Measurements from ENCODE around the gene TNS3.

DNA sequence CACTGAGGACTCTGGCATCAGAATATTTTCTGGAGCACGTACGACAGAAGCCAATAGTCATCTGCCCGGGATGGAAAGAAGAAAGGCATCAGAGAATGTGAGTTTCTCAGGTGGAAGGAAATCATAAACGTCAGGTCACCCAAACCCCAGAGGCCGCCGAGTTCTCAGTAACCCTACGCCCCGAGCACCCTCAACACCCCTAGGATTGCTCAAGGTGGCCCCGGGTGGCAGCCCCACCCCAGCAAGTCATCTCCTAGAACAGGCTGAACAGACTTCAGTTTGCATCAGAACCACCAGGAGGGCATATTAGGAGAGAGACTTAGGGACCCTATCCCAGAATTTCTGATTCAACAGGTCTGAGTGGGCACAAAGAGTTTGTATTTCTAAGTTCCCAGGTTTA lies 117.6 kb downstream of the TNS3 start:
- TF ChIP-seq GTF2F1 (IDR thresholded peaks at IDR 0.05; ENCODE audit: low read length), result no peak
- no peak for TF ChIP-seq ZNF121 (CRISPR knock-in tag; IDR thresholded peaks at IDR 0.05)
- TF ChIP-seq EP300 (IDR thresholded peaks at IDR 0.05; ENCODE audit: low read depth in 2 of 2, low read length in 2 of 2), result no peak
- TF ChIP-seq EP300 (CRISPR knock-in tag; IDR thresholded peaks at IDR 0.05; ENCODE audit: borderline replicate concordance), result no peak
- TF ChIP-seq RBAK (CRISPR knock-in tag; IDR thresholded peaks at IDR 0.05), result no peak
- no peak for TF ChIP-seq NFE2 (CRISPR knock-in tag; IDR thresholded peaks at IDR 0.05)
- no peak for TF ChIP-seq SMC3 (IDR thresholded peaks at IDR 0.05; ENCODE audit: low read length)
- no peak for TF ChIP-seq POLR2A (IDR thresholded peaks at IDR 0.05; ENCODE audit: insufficient read depth in 1 of 2, low read depth in 2 of 2, low read length in 2 of 2)
- TF ChIP-seq SIN3B (IDR thresholded peaks at IDR 0.05; ENCODE audit: low read length), result no peak
- TF ChIP-seq, protein P1, sequence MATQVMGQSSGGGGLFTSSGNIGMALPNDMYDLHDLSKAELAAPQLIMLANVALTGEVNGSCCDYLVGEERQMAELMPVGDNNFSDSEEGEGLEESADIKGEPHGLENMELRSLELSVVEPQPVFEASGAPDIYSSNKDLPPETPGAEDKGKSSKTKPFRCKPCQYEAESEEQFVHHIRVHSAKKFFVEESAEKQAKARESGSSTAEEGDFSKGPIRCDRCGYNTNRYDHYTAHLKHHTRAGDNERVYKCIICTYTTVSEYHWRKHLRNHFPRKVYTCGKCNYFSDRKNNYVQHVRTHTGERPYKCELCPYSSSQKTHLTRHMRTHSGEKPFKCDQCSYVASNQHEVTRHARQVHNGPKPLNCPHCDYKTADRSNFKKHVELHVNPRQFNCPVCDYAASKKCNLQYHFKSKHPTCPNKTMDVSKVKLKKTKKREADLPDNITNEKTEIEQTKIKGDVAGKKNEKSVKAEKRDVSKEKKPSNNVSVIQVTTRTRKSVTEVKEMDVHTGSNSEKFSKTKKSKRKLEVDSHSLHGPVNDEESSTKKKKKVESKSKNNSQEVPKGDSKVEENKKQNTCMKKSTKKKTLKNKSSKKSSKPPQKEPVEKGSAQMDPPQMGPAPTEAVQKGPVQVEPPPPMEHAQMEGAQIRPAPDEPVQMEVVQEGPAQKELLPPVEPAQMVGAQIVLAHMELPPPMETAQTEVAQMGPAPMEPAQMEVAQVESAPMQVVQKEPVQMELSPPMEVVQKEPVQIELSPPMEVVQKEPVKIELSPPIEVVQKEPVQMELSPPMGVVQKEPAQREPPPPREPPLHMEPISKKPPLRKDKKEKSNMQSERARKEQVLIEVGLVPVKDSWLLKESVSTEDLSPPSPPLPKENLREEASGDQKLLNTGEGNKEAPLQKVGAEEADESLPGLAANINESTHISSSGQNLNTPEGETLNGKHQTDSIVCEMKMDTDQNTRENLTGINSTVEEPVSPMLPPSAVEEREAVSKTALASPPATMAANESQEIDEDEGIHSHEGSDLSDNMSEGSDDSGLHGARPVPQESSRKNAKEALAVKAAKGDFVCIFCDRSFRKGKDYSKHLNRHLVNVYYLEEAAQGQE (IDR thresholded peaks at IDR 0.05; ENCODE audit: borderline replicate concordance in 1 of 2, low read depth in 1 of 2, low read length in 2 of 2), result no peak
- no peak for TF ChIP-seq SMAD3 (CRISPR knock-in tag; IDR thresholded peaks at IDR 0.05)

Data from HepG2 (cell line).